K562 (cell line): ENCODE measurements around the gene LRTM1. TPM values are rescaled to one million over a fixed set of nuclear protein-coding genes. Genes with fewer than 3 reads are reported as not detected.

Source experiments
- ATAC-seq: fragments of 200-7000 bp; cut with Tn5 transposase; 3 replicates; pipeline ENCODE4 v1.9.1; 2020; ENCODE audit warnings: moderate library complexity
- BruUV-seq: library from RNA; stranded (reverse); fragments of 400-500 nt; replicated peaks from 2 replicates; lab custom pipeline; 2021; lab: Mats Ljungman, UMichigan
- CTCF ChIA-PET: fragments of 300-600 bp; formaldehyde crosslinking; extraction: SDS; loops from one replicate; lab custom pipeline; 2021; ENCODE audit warnings: low intra/inter-chr PET ratio; lab: Yijun Ruan, JAX
- POLR2A ChIA-PET: fragments of 300-600, 350-650 bp; sonication (Branson Sonifier 250); formaldehyde crosslinking; extraction: SDS; loops from one replicate; lab custom pipeline; 2021; ENCODE audit warnings: antibody characterized with exemption, inconsistent platforms; lab: Yijun Ruan, JAX
- DNase-seq, 4 experiments: peaks; one replicate each; pipeline versions ENCODE4 v3.0.0 to v3.0.0-alpha.2; 2011 to 2018; ENCODE audit warnings: low spot score in 3 of 4, mixed read lengths in 3 of 4; ENCODE audit errors: extremely low read depth in 1 of 4
- FAIRE-seq: peaks from 2 replicates; lab custom pipeline; 2011; peaks lifted over from hg19 to GRCh38; lab: Jason Lieb, UNC
- H2AFZ ChIP-seq: 2 replicates; pipeline ENCODE4 v1.6.0; 2011; ENCODE audit warnings: low read depth, low read length, control low read depth, inconsistent platforms
- H3K27ac ChIP-seq: fragments of 200-600 bp; 3 replicates; pipeline ENCODE4 v1.8.0; 2011; ENCODE audit warnings: low read depth, mild to moderate bottlenecking, control low read depth, inconsistent platforms, low read length, moderate library complexity, mixed read lengths; ENCODE audit errors: extremely low read depth
- H3K27me3 ChIP-seq, 2 experiments: fragments of 300-600 bp in 1 of 2; 2 replicates in 1 of 2; 3 replicates in 1 of 2; pipeline versions ENCODE4 v1.6.0 to v1.8.0; 2011; ENCODE audit warnings: inconsistent platforms in 2 of 2, low read length in 2 of 2, mild to moderate bottlenecking in 1 of 2, mixed read lengths in 1 of 2, moderate library complexity in 1 of 2; ENCODE audit not compliant: control insufficient read depth in 2 of 2, insufficient read depth in 2 of 2
- H3K36me3 ChIP-seq: fragments of 300-600 bp; 3 replicates; pipeline ENCODE4 v1.8.0; 2011; ENCODE audit warnings: mild to moderate bottlenecking, low read length, inconsistent platforms; ENCODE audit not compliant: control insufficient read depth, insufficient read depth
- H3K4me1 ChIP-seq, 2 experiments: fragments of 200-600 bp in 1 of 2; replicated peaks in 1 of 2; 2 replicates in 1 of 2; 3 replicates in 1 of 2; pipeline versions ENCODE4 v1.5.1 to v1.8.0; 2011; ENCODE audit warnings: inconsistent platforms in 2 of 2, low read length in 2 of 2, mild to moderate bottlenecking in 1 of 2, mixed read lengths in 1 of 2, moderate library complexity in 1 of 2; ENCODE audit not compliant: control insufficient read depth in 2 of 2, insufficient read depth in 2 of 2
- H3K4me2 ChIP-seq: 2 replicates; pipeline ENCODE4 v1.6.1; 2011; ENCODE audit warnings: low read length, control low read depth, inconsistent platforms, mixed read lengths; ENCODE audit not compliant: insufficient read depth
- H3K4me3 ChIP-seq: fragments of 200-600 bp; sonication (generic), shearing (Covaris generic); 2 replicates; pipeline ENCODE4 v1.5.1; 2016; ENCODE audit warnings: control low read depth, inconsistent platforms
- H3K79me2 ChIP-seq: fragments of 200-600 bp; 3 replicates; pipeline ENCODE4 v1.8.0; 2011; ENCODE audit warnings: low read length, inconsistent platforms; ENCODE audit not compliant: control insufficient read depth, insufficient read depth
- H3K9ac ChIP-seq, 2 experiments: 2 replicates each; pipeline versions ENCODE4 v1.6.0 to v1.6.1; 2011; ENCODE audit warnings: low read depth in 2 of 2, low read length in 2 of 2, control low read depth in 1 of 2, inconsistent platforms in 1 of 2, mild to moderate bottlenecking in 1 of 2, mixed read lengths in 1 of 2; ENCODE audit not compliant: insufficient read depth in 1 of 2
- H3K9me1 ChIP-seq: one replicate; pipeline ENCODE4 v1.6.0; 2011; ENCODE audit warnings: inconsistent platforms, mild to moderate bottlenecking, low read length, moderate library complexity; ENCODE audit not compliant: control insufficient read depth, insufficient read depth
- H3K9me3 ChIP-seq: replicated peaks from 2 replicates; pipeline ENCODE4 v1.5.1; 2011; ENCODE audit warnings: low read depth, low read length, inconsistent platforms; ENCODE audit not compliant: control insufficient read depth, insufficient read depth
- H4K20me1 ChIP-seq: replicated peaks from 2 replicates; pipeline ENCODE4 v1.6.1; 2011; ENCODE audit warnings: low read length, inconsistent platforms, mixed read lengths; ENCODE audit not compliant: control insufficient read depth, insufficient read depth
- ARID1B ChIP-seq: fragments of 450-650 bp; IDR thresholded peaks from 2 replicates; pipeline ENCODE4 v1.6.1; 2016; ENCODE audit warnings: antibody characterized with exemption, mild to moderate bottlenecking, inconsistent platforms
- ELK3 ChIP-seq: fragments of 450-650 bp; formaldehyde crosslinking; IDR thresholded peaks from 2 replicates; pipeline ENCODE4 v1.4.0; 2020; ENCODE audit warnings: mild to moderate bottlenecking
- PHF20 ChIP-seq: fragments of 450-650 bp; IDR thresholded peaks from 2 replicates; pipeline ENCODE4 v1.6.1; 2018; ENCODE audit not compliant: partially characterized antibody
- TAL1 ChIP-seq: fragments of 450-650 bp; IDR thresholded peaks from 2 replicates; pipeline ENCODE4 v1.6.1; 2016; ENCODE audit warnings: mild to moderate bottlenecking
- ZNF217 ChIP-seq: sonication (generic); formaldehyde crosslinking; IDR thresholded peaks from 2 replicates; pipeline ENCODE4 v1.8.0; 2022; ENCODE audit warnings: mild to moderate bottlenecking, missing genetic modification reagents
- WGBS: fragments of 100-300 bp; shearing (Covaris generic); methylation state at CpG from one replicate; pipeline ENCODE4 v1.1.6; 2016; ENCODE audit warnings: low coverage, mixed read lengths; ENCODE audit not compliant: insufficient coverage; ENCODE audit errors: missing lambda C conversion rate; 5-methylcytosine and 5-hydroxymethylcytosine counted together
- in situ Hi-C: fragments of 300-500 bp; cut with MboI; formaldehyde crosslinking; loops from 4 replicates; pipeline ENCODE4 v1.15.0; 2018; ENCODE audit warnings: inconsistent platforms, mixed read lengths
- intact Hi-C: fragments of 100-400 bp; cut with micrococcal nuclease; formaldehyde crosslinking; loops from 2 replicates; pipeline ENCODE4 v1.14.2; 2022
- polyA plus RNA-seq, 8 experiments: library from polyadenylated mRNA; depleted of rRNA in 4 of 8; stranded (reverse) in 5 of 8; unstranded in 3 of 8; fragments of >200 nt; fragmentation: Nextera tagmentation in 2 of 8; fragmentation: Illumina TruSeq in 1 of 8; extraction: Ambion mirVana in 2 of 8; extraction: Trizol in 1 of 8; gene quantifications; 2 replicates each; pipeline versions ENCODE4 v1.2.1 to v1.2.3, GENCODE V29; 2011 to 2014; ENCODE audit warnings: inconsistent platforms in 1 of 8, missing spikeins in 1 of 8
- total RNA-seq, 7 experiments: library from RNA; depleted of rRNA in 6 of 7; stranded (reverse); fragments of >200 nt in 6 of 7; fragmentation: Illumina TruSeq in 2 of 7; extraction: Trizol in 2 of 7; gene quantifications; 2 replicates each; pipeline versions ENCODE4 v1.2.1 to v1.2.3, GENCODE V29; 2011 to 2021; ENCODE audit warnings: low replicate concordance in 1 of 7

The LRTM1 gene
- total and polyA plus RNA-seq, 9 of the 15 experiments (the other 6 are each of a cell fraction or from before 2014, with no cell fraction given), result not detected

GRCh38 chr3:54905920-54906319 lies 21.9 kb downstream of the LRTM1 start:
- DNase-seq (no peak), ATAC-seq (no peak), FAIRE-seq (no peak)
- no peaks in the 10 kb centered on the region for H3K4me1 ChIP-seq
- H3K9me3 ChIP-seq, result no peaks in the 10 kb centered on the region
- in situ Hi-C loops (no loop called here), intact Hi-C loops (no loop called here)
- H3K9ac ChIP-seq, result no peak overlapping the region
- no peak overlapping the region for H3K27ac ChIP-seq
- H3K9me1 ChIP-seq, result no peaks in the 10 kb centered on the region
- H3K4me3 ChIP-seq, result no peak overlapping the region
- TF ChIP-seq TAL1 (no peak), ZNF217 (CRISPR knock-in tag) (no peak), ELK3 (CRISPR knock-in tag) (no peak), PHF20 (no peak), ARID1B (no peak)
- no peaks in the 10 kb centered on the region for H3K36me3 ChIP-seq
- CTCF ChIA-PET, result no interaction called here
- H3K79me2 ChIP-seq, result no peaks in the 10 kb centered on the region
- no peaks in the 10 kb centered on the region for H3K27me3 ChIP-seq
- POLR2A ChIA-PET, result interaction anchor here (0.6 kb wide), 1 partner anchor 51 kb away, joined by 3 read pairs; no protein-coding TSS in a partner anchor
- BruUV-seq, result no TSS peak
- no peak overlapping the region for H2AFZ ChIP-seq
- no peaks in the 10 kb centered on the region for H4K20me1 ChIP-seq
- 0% methylated on average over 3 of the region's 3 CpGs for WGBS
- H3K4me2 ChIP-seq, result no peak overlapping the region
